Suprapubic skin (tissue), 4 donors: ENCODE measurements around the gene DSG4. TPM values are rescaled to one million over a fixed set of nuclear protein-coding genes. Genes with fewer than 3 reads are reported as not detected.

Experiments
- DNase-seq, 2 donors: peaks; one replicate each; pipeline ENCODE4 v3.0.0-alpha.2; 2019; ENCODE audit warnings: low spot score in 2 of 2
- H3K27ac ChIP-seq: fragments of 200-600 bp; sonication (generic); one replicate; pipeline ENCODE4 v1.5.1; 2019
- H3K27me3 ChIP-seq: fragments of 200-600 bp; sonication (generic); one replicate; pipeline ENCODE4 v1.5.1; 2019
- H3K36me3 ChIP-seq: fragments of 200-600 bp; sonication (generic); one replicate; pipeline ENCODE4 v1.5.1; 2019
- H3K4me1 ChIP-seq: fragments of 200-600 bp; sonication (generic); one replicate; pipeline ENCODE4 v1.5.1; 2019
- H3K4me3 ChIP-seq: fragments of 200-600 bp; sonication (generic); one replicate; pipeline ENCODE4 v1.5.1; 2019; ENCODE audit warnings: mild to moderate bottlenecking
- H3K9me3 ChIP-seq: fragments of 200-600 bp; sonication (generic); one replicate; pipeline ENCODE4 v1.5.1; 2019
- CTCF ChIP-seq, 2 donors: fragments of 200-600 bp in 1 of 2; fragments of 450-650 bp in 1 of 2; sonication (generic) in 1 of 2; IDR thresholded peaks; one replicate each; pipeline ENCODE4 v1.5.1; 2016 to 2019; ENCODE audit warnings: antibody characterized with exemption in 2 of 2, mild to moderate bottlenecking in 1 of 2, moderate library complexity in 1 of 2
- EP300 ChIP-seq: sonication (generic); formaldehyde crosslinking; IDR thresholded peaks from one replicate; pipeline ENCODE4 v1.6.1; 2017; ENCODE audit warnings: antibody characterized with exemption
- POLR2A ChIP-seq, 2 donors: fragments of 450-650 bp; IDR thresholded peaks; one replicate each; pipeline ENCODE4 v1.6.1; 2017; ENCODE audit warnings: antibody characterized with exemption in 2 of 2, mild to moderate bottlenecking in 2 of 2, moderate library complexity in 2 of 2
- POLR2AphosphoS5 ChIP-seq, 3 donors: sonication (generic); formaldehyde crosslinking; IDR thresholded peaks; one replicate each; pipeline ENCODE4 v1.6.1; 2017; ENCODE audit warnings: antibody characterized with exemption in 3 of 3
- WGBS: methylation state at CpG from one replicate; pipeline ENCODE4 v1.1.5; 2018; 5-methylcytosine and 5-hydroxymethylcytosine counted together
- total RNA-seq, 4 donors: library from RNA; depleted of rRNA; stranded (reverse); fragments of >200 nt; gene quantifications; one replicate each; pipeline ENCODE4 v1.1.0, GENCODE V29; 2016

Gene DSG4
- total RNA-seq, 4 donors from 2014 or later = 0.89 to 20.9 (median 2.5) TPM

- Histone ChIP-seq H3K27me3 (no peaks in the 10 kb centered on the region), H3K36me3 (no peaks in the 10 kb centered on the region), H3K27ac (peak overlapping the region; percentile 3), H3K4me3 (no peak overlapping the region), H3K4me1 (no peaks in the 10 kb centered on the region), H3K9me3 (no peaks in the 10 kb centered on the region)
- 86% methylated on average over 6 of the region's 6 CpGs for WGBS
- DNase-seq = no peak
- TF ChIP-seq POLR2AphosphoS5 (IDR thresholded peaks at IDR 0.05) = no peak
- no peak for TF ChIP-seq POLR2A (IDR thresholded peaks at IDR 0.05)
- TF ChIP-seq EP300 = no peak
- TF ChIP-seq CTCF (IDR thresholded peaks at IDR 0.05) = no peak
These were observed 43.5 kb downstream of the DSG4 start for GRCh38 chr18:31420032-31420431.

DNA sequence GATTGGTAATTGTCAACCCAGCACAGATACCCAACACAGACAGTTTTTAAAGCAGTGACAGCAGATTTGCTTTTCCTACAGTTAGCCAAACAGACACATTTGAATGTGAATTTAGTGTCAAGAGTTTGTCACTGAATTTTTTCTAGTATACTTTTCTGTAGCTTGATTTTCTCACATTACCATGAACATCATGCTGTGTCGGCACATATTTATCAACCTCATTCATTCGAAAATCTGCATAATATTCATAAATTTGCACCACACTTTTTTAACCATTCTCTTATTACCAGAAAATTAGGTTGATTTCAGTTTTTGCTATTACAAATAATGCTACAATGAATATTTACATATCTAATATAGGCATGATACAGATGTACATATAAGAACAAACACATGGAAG, 43.9 kb downstream of the DSG4 start:
- no peak for DNase-seq
- Histone ChIP-seq H3K4me1 (peaks cover under 1% of the 10 kb centered on the region), H3K27ac (no peak overlapping the region), H3K9me3 (no peaks in the 10 kb centered on the region), H3K27me3 (no peaks in the 10 kb centered on the region), H3K4me3 (no peak overlapping the region), H3K36me3 (no peaks in the 10 kb centered on the region)
- TF ChIP-seq POLR2AphosphoS5 (IDR thresholded peaks at IDR 0.05) (no peak), EP300 (no peak), POLR2A (IDR thresholded peaks at IDR 0.05) (no peak), CTCF (IDR thresholded peaks at IDR 0.05) (no peak)
- 74% methylated on average over 2 of the region's 2 CpGs for WGBS

DNA sequence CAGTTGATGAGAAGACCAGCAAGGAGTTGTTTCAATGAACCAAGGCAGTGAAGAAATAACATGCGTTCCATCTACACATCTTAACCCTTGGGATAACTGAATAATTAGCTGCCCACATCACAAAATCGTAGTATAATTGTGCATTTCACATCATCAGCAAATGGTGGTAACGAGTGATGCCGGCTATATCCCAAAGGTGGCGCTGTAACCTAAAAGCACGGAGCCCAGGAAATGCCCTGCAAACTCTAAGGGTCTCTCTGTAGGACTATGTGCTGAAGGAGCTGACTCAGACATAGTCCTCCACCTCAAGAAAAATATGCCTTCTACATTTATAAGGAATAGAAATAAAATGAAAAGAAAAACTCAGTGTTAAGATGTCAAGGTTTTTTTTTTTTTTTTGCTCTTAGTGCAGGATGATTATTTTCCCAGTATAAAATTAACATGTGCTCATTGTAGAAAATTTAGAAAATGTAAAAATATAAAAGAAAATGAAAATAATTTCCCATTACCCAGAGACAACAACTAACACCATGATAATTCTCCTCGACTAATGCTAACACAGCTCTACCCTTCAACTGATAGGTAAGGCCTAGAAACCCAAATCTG, 47.9 kb downstream of the DSG4 start:
- 27% methylated on average over 7 of the region's 7 CpGs for whole genome bisulfite sequencing

DNA sequence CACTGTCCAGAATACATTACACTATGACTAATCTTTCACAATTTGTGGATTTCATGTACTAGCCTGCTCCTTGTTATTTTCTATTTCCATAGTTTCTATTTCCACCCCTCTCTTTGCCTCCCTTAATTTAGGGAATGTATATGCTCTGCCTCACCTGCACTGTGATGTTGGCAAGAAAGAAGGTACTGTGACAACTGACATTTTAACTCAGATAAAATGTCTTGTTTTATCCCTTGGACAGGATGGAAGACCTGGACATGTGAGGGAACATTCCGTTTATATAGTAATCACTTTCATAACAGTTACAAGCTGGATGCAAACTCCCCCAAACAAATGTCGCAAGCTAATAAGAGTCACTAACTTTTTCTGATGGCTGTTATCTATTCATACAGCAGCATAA, 49.4 kb downstream of the DSG4 start:
- no peak overlapping the region for H3K27ac ChIP-seq
- H3K36me3 ChIP-seq = no peaks in the 10 kb centered on the region
- WGBS = 44% methylated on average over 2 of the region's 2 CpGs
- no peak for DNase-seq
- H3K4me3 ChIP-seq = no peak overlapping the region
- H3K27me3 ChIP-seq = no peaks in the 10 kb centered on the region
- H3K9me3 ChIP-seq = no peaks in the 10 kb centered on the region
- H3K4me1 ChIP-seq = peaks cover 27% of the 10 kb centered on the region
- no peak for TF ChIP-seq POLR2A (IDR thresholded peaks at IDR 0.05)

More for the DNA sequence above, 47.9 kb downstream of the DSG4 start:
- no peaks in the 10 kb centered on the region for H3K27me3 ChIP-seq
- H3K4me1 ChIP-seq = peaks cover 19% of the 10 kb centered on the region
- no peaks in the 10 kb centered on the region for H3K36me3 ChIP-seq
- H3K27ac ChIP-seq = no peak overlapping the region
- no peaks in the 10 kb centered on the region for H3K9me3 ChIP-seq
- H3K4me3 ChIP-seq = no peak overlapping the region
- TF ChIP-seq CTCF (IDR thresholded peaks at IDR 0.05) (peak; percentile 31 to 63), EP300 (no peak)
- DNase-seq = no peak

GRCh38 chr18:31426871-31427406, 50.4 kb downstream of the DSG4 start:
- H3K4me1 ChIP-seq = peaks cover 27% of the 10 kb centered on the region
- DNase-seq = no peak
- H3K27ac ChIP-seq = peak overlapping the region; percentile 30
- H3K4me3 ChIP-seq = no peak overlapping the region
- TF ChIP-seq CTCF (IDR thresholded peaks at IDR 0.05) (no peak), POLR2A (IDR thresholded peaks at IDR 0.05) (no peak)
- WGBS = 27% methylated on average over 5 of the region's 5 CpGs
- H3K36me3 ChIP-seq = no peaks in the 10 kb centered on the region
- H3K27me3 ChIP-seq = no peaks in the 10 kb centered on the region
- H3K9me3 ChIP-seq = no peaks in the 10 kb centered on the region

DNA sequence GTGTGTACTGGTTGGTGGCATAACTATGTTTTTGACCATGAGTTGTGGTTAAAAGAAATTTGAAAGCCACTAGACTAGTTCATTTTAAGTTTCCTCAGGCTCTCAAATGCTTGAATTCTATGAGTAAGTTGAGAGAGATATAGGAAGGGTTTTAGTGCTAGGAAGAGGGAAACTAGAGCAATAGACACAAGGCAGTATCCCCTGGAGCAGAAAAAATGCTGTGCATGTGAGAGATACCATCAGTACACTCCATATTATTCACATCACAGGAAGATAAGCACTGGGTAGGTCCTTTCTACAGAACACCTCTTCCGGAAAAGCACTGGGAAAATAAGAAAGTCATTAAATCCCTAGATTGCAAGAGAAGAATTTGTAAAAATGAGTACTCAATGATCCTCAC, 51.6 kb downstream of the DSG4 start:
- no peak overlapping the region for H3K4me3 ChIP-seq
- H3K27me3 ChIP-seq = no peaks in the 10 kb centered on the region
- H3K36me3 ChIP-seq = no peaks in the 10 kb centered on the region
- no peaks in the 10 kb centered on the region for H3K9me3 ChIP-seq
- TF ChIP-seq EP300 (no peak), POLR2AphosphoS5 (IDR thresholded peaks at IDR 0.05) (no peak), POLR2A (IDR thresholded peaks at IDR 0.05) (no peak), CTCF (IDR thresholded peaks at IDR 0.05) (no peak)
- 59% methylated on average over 1 of the region's 1 CpG for WGBS
- no peak overlapping the region for H3K27ac ChIP-seq
- H3K4me1 ChIP-seq = peaks cover 27% of the 10 kb centered on the region
- DNase-seq = no peak
